GM12891 (cell line): ENCODE measurements around the gene PLEKHA5.

Experiments
- PAX5 ChIP-seq: IDR thresholded peaks from 2 replicates; pipeline ENCODE4 v1.6.1; 2011; ENCODE audit warnings: low read length, moderate library complexity, mild to moderate bottlenecking; ENCODE audit not compliant: insufficient read depth, severe bottlenecking
- POLR2A ChIP-seq: IDR thresholded peaks from 2 replicates; pipeline ENCODE4 v1.6.1; 2011; ENCODE audit warnings: low read depth, low read length, control low read depth
- POLR2AphosphoS5 ChIP-seq: IDR thresholded peaks from 2 replicates; pipeline ENCODE4 v1.6.1; 2011; ENCODE audit warnings: low read depth, low read length, control low read depth
- SPI1 ChIP-seq: IDR thresholded peaks from 2 replicates; pipeline ENCODE4 v1.6.1; 2011; ENCODE audit warnings: low read depth, low read length, control low read depth
- TAF1 ChIP-seq: IDR thresholded peaks from 2 replicates; pipeline ENCODE4 v1.6.1; 2011; ENCODE audit warnings: low read depth, low read length, control low read depth

GRCh38 chr12:19203539-19204506 lies 74.3 kb downstream of the PLEKHA5 start:
- TF ChIP-seq PAX5 (no peak), SPI1 (no peak), TAF1 (no peak), POLR2AphosphoS5 (no peak), POLR2A (no peak)
